CD4-positive, alpha-beta T cell treated with Interleukin-6 for 4 hours (primary cell): ENCODE data around the gene MCHR1.
"Not testable (repeated sequence)": the region's sequence is repeated elsewhere in the genome, so short reads cannot be mapped to it uniquely, and the experiment has no call there.

Source experiments
- DNase-seq: peaks from one replicate; pipeline ENCODE4 v3.0.0-alpha.2; 2020; ENCODE audit warnings: mixed read lengths

The MCHR1 gene

GRCh38 chr22:40679249-40679963 is at the start of gene MCHR1:
Gene MCHR1, plus strand, starts transcription at chr22:40679484. Its CDS starts 169 bp downstream, at chr22:40679653.
- no peak for DNase-seq

DNA sequence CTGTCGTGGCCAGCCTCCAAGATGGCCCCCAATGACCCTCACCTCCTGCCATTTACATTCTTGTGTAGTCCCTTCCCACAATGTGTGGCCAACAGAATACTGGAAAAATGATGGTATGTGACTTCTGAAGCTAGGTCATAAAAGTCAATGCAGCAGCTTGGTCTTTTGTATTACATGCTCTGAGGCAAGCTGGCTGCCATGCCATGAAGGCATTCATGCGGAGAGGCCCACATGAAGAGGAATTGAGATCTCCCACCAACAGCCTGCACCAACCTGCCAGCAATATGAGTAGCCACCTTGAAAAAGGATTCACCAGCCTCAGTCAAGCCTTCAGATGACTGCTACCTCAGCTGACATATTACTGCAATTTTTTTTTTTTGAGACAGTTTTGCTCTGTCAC is 47.4 kb upstream of the MCHR1 start:
- DNase-seq: no peak

DNA sequence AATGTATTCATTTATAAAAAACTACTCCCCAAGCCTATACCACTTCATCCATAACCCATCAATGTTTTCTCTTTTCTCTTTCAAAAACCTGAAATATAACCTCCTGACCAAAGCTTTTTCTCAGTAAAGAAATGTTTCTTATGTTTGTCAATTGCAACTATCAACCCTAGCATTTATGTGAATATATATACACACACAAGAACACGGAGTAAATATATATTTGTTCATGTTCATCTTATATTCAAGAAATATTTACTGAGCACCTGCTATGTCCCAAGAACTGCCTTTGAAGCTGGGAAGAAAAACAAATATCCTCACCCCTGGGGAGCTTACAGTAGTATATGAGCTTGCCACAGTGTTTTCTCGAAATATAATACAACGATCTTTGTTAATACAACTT is 46.2 kb upstream of the MCHR1 start:
- DNase-seq: no peak

DNA sequence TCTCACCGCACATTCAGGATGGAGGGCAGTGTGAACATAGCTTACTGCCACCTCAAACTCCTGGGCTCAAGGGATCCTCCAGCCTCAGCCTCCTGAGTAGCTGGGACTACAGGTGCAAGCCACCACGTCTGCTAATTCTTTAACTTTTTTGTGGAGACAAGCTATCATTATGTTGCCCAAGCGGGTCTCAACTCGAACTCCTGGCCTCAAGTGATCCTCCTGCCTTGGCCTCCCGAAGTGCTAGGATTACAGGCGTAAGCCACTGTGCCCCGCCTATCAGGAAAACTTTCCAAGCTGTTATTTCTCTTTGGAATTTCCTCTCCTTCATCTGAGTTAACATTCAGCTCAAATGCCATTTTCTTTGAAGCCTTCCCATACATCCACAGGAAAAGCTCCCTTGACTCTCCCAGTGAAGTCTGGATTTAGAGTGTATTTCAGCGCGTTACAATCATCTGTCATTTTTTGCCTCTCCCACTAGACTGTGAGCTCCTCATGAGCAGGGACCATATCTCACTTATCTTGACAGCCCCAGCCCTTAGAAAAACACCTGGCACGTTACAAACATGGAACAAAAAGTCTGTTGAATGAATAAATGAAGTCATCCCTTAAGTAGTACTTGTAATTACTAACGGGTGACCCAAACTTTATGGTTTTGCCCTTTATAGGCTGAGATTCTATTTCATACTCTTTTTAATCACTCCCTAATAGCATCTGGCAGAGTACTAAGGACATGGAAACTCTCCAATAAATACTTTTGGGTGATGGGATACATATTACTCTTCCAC is 45.0 kb upstream of the MCHR1 start:
- no peak for DNase-seq

GRCh38 chr22:40635043-40635939 is 44.0 kb upstream of the MCHR1 start:
- DNase-seq: no peak

- DNase-seq: no peak
Measured at GRCh38 chr22:40635940-40636379, 43.3 kb upstream of the MCHR1 start.

- peak; percentile 99 for DNase-seq
Measured at GRCh38 chr22:40636380-40637182, 42.7 kb upstream of the MCHR1 start, which contains the start of gene MRTFA. Gene MRTFA, minus strand, starts transcription at chr22:40636719.

DNA sequence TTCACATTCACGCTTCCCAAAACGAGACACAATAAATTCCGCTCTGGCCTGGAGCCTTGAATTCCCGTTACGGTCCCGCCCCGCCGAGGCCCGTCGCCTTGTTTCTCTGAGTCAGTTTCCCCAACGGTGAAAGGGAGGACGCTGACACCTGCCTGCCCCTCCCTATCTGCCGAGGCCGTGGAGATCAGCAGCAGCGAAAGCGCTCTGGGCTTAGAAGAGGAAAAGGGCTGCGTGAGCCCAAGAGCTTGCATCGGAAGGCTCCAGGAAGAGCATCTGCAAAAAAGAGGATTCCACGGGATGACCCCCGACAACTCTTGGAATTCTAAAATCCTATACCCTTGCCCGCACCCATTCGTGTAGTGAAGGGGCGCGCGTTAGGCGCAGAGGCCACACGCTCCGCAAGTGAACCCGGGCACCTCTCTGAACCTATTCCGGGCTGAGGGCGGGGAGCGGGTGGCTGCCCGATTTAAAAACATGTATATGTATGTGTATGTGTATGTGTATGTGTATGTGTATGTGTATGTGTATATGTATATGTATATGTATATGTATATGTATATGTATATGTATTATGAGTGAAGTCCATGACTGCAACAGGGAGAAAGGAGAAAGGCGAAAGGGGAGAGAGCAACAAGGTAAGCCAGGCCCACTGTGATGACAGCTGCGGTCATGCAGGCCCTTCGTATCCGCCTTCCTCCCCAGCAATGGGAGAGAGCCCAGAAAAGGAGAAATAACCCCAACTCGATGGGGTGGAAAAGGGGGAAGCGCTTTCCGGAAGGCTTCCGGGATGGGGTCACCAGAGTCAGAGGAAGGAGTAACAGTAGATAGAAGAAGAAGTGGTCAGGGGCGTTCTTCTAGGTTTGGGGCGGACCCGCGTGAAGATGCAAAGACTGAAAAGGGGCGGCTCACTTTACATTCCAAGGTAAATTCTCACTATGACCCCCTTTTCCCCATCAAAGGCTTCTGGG is 41.8 kb upstream of the MCHR1 start:
- DNase-seq: peak; percentile 67

DNA sequence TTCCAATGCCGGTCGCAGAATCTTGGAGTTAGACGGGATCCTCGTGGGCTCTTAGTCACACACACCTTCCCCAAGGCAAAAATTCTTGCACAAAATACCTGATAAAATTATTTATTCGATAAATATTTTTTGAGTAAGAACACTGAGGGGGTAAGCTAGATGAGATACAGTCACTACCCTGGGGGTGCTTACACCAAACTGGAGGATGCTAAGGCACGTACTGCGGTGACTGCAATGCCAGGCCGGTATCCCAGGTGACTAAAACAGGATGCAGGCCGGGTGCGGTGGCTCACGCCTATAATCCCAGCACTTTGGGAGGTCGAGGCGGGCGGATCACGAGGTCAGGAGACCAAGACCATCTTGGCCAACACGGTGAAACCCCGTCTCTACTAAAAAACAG is 41.0 kb upstream of the MCHR1 start:
- DNase-seq: no peak

DNA sequence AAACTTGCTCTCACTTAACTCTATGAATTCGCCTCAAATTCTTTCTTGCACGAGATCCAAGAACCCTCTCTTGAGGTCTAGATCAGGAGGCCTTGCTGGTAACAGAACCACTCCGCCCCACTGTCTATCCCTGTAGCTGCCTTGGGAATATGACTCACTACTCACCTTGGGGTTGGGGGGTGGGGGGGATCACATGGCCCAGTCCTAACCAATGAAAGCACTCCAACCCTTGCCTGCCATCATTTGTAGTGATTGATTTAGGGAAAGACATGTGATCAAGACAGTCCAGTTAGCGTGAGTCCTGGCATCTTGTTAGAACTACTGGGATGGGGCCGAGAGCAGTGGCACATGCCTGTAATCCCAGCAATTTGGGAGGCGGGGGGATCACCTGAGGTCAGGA is 38.0 kb upstream of the MCHR1 start:
- no peak for DNase-seq

GRCh38 chr22:40642316-40642715 is 37.0 kb upstream of the MCHR1 start:
- DNase-seq: no peak

- no peak for DNase-seq
Measured at GRCh38 chr22:40645579-40646197, 33.6 kb upstream of the MCHR1 start.

GRCh38 chr22:40648386-40648785 is 30.9 kb upstream of the MCHR1 start:
- DNase-seq: no peak

DNA sequence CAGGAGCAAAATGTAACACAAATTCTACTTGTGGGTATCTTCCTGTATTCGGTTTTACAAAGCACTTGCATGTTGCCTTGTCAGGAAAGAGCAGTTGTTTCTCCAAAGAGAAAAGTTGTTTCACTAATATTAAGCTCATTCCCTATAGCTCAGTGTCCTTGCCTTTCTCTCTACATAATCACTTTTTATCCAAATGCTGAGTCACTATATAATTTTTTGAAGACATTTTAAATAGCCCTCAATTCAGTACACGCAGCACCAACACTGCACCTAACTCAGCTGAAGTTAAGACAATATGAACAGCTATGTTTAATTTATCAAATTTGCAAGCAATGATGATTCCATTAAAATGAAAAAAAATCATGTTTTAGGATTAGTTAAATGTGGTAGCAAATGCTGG is 28.2 kb upstream of the MCHR1 start:
- no peak for DNase-seq

DNA sequence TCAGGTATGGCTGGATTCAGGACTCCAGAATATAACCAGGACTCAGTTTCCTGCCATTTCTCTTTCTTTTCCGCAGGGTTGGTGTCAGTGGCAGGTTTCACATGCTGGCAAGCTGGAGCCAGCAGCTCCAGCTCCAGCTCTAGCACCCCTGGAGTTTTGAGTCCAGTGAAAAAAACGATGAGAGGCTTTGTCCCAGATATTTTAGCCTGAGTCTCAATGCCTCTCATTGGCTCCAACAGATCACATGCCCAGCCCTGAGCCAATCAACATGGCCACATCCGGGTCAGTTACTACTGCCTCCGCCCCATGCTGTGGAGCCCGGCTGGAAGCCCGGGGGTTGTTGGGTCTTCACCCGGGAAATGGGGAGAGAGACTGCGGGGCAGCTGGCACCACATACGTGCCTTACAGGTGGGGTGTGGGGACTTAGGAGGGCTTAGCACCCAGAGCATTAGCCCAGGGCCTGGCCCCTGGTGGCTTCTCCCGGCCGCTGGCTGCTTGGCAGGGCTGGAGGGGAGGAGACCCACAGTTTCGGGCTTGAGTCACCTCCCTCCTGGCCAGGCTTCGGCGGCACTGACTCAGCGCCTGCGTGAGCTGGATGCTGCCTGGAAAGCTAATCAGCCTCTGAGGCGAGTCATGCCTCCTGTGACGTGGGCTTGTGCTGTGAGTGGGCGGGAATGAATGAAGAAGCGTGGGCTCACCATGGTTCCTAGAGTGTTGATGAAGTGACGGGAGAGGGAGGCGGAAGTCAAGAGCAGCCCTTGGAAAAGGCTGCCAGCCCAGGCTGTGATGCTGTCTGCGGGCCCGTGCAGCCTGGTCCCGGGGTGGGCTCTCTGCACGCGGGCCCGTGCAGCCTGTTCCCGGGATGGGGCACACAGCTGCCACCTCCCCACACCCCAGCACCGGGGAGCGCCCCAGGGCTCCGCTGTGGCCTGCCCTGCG is 27.5 kb upstream of the MCHR1 start:
- peak; percentile 79 for DNase-seq

DNA sequence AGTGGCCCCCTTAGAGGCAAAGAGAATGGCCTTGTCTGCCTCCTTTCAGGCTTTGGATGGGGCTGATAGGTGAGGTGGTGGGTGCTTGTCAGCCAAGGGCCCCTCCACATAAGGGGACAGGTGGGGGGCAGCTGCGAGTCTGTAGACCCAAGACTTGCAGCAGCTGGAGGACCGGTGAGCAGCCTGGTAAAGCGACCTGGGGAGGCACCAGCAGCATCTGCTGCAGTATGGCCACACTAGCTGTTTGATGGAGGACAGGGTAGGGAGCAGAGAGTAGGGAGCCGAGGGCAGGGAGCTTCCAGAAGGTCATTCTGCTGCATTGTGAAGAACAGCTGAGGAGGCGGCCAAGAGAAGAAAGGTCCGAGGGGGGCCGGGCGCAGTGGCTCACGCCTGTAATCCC is 25.9 kb upstream of the MCHR1 start:
- DNase-seq: no peak

DNA sequence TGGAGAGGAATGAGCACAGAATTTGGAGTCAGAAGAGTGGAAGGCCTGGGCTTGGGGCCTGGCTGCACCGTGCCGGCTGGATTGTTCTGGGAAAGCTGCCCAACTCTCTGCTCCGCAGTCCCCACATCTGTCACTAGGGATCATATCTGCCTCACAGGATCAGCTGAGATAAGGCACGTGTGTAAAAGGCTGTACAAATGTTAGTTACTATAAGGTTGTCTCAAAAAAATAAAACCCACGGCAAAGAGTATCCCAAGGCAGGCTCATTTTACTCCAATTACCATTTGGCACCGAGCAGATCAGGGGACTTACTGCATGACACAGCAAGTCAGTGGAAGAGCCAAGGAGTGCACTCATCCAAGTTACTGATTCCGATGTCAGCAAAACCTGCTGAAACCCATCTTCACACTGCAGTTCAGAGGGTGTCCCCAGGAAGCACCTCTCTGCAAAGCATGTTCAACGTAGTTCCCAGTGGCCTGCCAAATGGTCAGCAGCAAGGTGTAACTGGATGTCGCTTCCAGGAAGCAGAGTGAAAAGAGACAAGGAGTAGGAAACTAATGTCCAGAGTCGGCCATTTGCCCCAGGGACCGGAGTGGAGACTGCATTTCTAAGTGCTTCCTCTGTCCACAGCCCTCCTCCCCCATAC is 24.6 kb upstream of the MCHR1 start:
- no peak for DNase-seq

- DNase-seq: not testable (repeated sequence)
Measured at GRCh38 chr22:40655941-40656340, 23.3 kb upstream of the MCHR1 start.

GRCh38 chr22:40656651-40657050 is 22.6 kb upstream of the MCHR1 start:
- not testable (repeated sequence) for DNase-seq
